Limb (tissue), 2 donors: ENCODE data around the gene SLCO4C1.

Experiments
- DNase-seq, 2 donors: peaks; one replicate each; pipeline ENCODE4 v3.0.0-alpha.2; 2016; ENCODE audit errors: extremely low spot score in 2 of 2

The SLCO4C1 gene

DNA sequence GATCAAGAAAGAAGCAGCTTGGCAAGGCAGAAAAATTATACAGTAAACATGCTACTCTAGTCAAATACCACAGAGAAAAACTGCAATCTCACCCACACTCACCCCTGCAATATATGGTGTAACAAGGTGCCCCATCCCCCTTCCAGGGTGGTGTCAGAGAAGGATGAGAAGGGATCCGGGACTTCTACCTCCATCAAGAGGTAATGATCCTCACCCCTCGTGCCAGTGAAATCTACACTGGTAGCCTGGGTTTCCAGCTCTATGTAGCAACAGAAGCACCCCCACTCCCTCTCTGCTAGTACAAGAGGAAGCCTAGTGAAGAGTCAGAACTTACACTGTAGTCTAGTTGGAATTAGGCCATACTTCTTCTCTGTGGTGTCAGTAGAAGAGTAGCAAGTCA lies 18.9 kb downstream of the SLCO4C1 start:
- DNase-seq: no peak

DNA sequence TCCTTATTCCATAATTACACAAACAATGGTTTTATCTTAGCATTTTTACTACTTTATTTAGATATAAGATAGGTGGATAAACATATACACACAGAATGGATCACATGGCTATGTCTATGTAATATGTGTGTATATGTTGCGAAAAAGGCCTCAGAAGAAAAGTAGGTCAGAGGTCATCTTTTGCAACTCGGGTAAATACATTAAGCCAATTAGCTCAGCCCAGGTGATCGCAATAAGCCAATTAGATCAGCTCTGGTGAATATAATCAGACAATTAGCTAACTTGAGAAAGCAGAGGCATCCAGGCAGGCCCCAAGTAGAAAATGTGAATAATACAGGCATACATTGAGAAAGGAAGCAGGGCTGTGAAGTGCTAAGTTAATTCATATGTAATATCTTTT lies 24.3 kb downstream of the SLCO4C1 start:
- no peak for DNase-seq

DNA sequence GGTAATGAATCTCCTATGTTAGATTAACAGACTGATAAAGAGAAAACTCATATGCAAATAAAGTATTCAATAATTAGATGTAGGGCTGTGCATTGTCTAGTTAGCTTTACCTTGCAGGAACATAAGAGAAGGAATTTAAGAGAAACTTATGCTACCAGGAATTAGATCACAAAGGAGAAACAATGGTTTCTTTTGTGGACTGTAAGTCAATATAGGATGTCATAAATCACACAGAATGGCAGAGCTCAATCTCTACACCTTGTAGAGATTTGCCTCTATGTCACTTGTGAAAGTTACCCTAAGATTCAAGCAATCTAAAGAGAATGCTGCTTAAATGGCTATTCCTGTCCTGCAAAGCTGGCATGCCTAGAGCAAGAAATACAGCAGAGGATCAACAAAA lies 26.0 kb downstream of the SLCO4C1 start:
- DNase-seq: no peak

DNA sequence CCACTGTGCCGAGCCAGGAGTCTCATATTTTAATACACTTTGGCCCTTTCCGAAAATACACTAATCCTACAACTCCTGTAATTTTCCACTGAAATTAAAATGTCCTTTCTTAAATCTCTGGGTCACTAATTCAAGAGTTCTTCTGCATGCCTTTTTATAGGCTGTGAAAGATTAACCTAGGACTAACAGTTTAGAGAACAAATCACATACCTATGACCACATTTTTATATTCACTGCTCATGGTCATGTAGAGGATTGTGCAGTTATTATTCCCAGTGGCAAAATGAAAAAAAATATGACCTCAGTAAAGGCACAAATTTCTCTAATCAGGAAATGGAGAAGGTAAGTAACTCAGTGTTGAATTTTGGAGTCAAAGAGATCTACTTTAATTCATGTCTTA lies 33.4 kb downstream of the SLCO4C1 start:
- DNase-seq: no peak

DNA sequence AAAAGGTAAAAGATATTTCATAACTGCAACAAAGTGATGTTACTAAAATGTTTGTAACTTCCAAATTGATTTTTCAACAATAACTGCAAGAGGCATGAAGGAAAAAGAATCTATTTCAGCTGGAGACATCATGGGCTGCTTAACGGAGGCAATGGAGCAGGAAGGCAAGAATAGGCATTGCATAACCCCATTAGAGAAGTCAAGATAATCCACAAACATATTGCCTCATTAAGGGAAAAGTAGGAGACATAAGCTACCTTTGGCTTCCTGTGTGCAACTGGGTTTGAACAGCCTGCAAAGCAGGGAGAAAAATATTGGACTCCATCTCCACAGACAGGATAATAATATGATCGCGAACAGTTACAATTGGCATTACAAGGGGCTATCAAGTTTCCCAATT lies 46.7 kb downstream of the SLCO4C1 start:
- DNase-seq: no peak

DNA sequence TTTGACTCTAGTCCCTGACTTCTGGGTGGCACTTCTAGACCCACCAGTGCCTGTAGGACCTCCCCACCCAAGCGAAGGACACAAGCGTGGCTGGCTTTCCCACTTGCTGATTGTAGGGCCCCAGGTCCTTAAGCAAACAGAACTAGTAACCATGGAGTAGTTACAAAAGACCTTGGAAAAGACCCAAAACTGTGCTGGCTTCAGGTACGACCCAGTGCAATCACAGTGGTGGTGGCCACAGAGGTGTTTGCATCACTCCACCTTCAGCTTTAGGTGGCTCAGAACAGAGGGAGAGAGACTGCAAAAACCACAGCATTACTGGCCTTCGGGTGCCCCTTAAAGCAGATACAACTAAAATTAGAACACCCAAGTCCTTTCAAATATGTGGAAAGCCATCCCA lies 52.9 kb downstream of the SLCO4C1 start:
- DNase-seq: no peak

DNA sequence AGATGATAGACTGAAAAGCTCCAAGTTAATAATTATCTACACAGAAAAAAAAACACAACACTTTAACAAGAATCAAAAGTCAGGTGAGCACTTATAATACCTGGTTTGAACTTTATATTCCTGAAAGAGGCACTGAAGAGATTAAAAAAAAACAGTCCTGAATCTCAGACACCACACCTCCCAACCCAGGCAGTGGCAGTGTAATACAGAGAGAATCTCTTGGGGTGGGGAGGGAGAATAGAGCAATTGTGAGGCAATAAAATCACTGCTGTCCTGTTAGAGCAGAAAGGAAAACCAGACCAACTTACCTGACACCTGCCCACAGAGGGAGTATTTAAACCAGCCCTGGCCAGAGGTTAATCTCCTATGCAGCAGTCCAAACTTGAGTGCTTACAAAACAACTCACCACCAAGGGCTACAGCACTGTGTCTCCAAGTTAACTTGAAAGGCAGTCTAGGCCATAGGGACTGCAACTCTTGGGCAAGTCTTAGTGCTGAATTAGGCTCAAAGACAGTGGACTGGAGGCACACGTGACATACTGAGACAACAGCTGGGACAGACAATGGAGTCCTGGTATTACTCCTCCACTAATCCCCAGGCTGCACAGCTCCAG lies 54.2 kb downstream of the SLCO4C1 start:
- no peak for DNase-seq

DNA sequence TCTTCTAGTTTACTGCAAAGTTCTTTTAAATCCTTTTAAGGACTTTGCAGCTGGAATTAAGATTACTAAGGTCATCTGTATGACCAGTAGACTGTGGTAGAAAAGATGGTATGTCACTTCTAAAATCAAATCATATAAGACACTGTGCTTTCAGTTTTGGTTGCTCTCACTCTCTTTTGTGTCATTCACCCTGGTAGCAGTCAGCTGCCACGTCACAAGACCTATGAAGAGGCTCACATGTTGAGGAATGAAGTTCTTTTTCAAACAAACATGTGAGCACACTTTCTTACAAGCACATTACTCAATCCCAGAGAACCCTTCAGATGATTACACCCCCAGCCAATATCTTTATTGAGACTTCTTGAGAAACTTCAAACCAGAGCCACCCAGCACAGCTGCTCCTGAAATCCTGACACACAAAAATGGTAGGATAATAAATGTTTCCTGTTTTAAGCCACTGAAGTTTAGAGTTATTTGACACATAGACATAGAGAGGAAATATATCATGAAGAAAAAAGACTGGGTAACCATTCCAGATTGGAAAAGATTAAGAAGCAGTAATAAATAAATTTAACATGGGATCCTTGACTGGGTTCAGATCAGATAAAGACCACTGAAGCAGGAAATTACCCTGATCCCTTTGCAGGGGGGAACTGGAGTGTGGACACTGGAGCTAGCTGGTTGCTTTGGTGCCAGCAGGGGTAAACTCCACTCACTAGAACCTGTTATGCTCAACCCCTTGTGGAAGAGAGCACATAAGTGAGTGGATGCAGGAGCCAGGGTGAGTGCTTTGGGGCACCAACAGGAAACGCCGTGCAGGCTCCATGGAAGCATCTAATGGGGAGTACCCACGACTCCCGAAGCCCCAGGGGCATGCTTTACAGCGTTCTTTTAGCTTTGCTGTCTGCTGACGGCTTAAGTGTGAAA lies 64.1 kb downstream of the SLCO4C1 start:
- no peak for DNase-seq

DNA sequence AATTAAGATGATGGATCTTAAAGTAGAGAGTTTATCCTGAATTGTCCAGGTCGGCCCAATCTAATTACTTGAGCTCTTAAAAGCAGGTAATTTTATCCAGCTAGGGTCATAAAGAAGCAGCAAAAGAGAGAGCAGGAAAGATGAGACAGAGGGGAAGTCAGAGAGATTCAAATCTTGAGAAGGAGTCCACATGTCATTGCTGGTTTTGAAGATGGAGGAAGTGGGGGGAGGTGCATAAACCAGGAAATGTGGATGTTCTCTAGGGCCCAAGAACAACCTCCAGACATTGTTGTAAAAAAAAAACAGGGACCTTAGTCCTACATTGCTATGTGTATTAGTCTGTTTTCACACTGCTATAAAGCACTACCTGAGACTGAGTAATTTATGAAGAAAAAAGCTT lies 66.4 kb downstream of the SLCO4C1 start:
- DNase-seq: no peak

DNA sequence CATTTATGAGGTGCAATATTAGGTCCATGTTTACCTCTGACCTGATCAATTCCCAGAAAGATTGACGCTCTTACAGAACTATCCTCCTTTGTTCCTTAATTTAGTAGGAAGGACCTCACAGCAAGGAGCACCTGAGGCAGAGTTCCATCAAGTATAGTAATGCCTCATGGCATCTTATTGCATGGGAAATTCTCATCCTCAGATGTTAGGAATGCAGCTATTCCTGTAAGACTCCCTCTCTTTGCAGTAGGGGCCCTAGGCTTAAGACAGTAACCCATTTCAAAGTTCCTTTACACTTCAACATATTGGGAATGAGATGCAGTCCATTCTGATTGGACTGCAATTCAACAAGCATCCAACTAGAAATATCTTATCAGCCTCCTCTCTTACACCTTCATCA lies 69.8 kb downstream of the SLCO4C1 start:
- DNase-seq: no peak

DNA sequence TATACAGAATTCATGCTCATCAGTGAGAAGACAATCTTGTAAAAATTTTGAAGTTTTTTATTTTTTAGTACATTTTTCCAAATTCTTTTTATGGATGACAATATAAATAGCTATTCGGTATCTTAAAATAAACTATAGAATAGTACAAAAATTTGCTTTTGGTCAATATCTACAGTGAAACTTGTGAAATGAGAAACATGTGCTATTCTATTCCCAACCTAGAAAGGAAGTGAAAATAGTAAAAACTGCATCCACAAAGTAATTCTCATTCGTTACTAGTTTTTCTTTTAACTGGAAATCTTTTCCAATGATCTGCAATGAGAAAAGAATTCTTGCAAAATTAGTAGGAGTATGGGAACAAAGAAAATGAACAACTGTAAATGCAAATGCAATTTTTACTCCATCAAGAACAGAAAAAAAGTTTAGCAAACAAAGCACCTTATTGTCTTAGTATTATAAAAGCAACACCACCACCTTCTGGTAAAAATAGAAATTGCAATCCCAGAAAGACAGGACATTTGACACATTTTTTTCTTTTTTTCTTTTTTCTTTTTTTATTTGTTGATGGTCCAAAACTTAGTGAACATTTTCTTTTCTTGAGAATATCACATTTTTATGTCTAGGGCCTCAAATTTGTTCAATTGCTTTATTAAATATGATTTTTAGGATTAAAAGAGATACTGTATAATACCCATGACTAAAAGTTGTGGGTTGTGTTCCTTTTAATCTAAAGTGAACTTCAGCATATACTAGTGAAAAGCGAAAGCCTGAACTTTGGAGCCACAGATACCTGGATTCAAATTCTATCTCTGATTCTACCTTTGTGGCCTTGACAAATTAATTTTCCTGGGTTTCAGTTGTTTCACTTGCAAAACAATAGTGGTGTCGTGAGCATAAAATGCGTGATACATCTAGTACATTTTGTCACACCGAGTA lies 72.3 kb downstream of the SLCO4C1 start:
- no peak for DNase-seq

DNA sequence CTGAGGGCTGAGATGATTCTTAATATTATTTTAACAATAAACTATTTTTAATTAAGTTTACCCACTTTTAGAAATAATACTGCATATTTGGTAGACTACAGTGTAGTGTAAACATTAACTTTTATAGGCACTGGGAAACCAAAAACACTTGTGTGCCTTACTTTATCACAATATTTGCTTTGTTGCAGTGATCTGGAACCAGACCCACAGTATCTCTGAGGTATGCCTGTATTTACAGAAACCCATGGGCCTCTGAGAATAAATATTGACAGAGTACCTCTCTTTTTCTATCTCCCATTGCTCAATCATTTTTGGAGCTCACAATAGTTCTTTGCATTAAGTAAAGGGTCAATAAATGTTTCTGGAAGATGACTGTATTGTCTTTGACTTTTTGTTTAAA lies 73.3 kb downstream of the SLCO4C1 start:
- DNase-seq: no peak

DNA sequence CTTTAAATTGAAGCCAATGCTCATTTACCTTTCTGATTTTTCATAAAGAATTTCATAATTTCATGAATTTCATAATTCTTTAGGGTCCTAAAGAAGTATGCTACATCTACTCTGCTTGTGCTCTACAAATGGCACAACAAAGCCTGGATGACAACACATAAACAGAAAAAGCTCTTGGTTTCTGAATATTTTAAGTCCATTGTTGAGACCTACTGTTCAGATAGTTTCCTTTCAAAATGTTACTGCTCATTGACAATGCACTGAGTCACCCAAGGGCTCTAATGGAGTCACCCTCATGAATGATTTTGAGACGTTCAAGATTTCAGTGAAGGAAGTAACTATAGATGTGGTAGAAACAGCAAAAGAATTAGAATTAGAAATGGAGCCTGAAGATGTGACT lies 74.1 kb downstream of the SLCO4C1 start:
- no peak for DNase-seq

DNA sequence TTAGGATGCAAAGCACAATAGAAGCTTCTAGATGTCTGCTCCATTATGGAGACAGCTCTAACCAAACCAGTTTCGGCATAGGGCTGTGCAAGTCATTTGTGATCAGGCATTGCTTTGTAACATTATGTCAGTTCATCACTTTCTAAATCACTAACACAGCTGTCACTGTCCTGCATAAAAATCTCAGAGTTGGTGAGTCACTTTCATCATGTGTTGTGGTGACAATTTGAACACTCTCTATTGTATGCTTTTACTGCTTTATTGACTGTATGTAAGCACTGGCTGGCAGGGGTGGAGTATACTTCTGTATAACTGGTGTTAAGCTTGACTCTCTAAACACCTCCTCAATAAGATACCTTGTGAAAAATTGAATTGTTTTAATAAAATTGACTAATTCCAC lies 77.9 kb downstream of the SLCO4C1 start:
- no peak for DNase-seq

DNA sequence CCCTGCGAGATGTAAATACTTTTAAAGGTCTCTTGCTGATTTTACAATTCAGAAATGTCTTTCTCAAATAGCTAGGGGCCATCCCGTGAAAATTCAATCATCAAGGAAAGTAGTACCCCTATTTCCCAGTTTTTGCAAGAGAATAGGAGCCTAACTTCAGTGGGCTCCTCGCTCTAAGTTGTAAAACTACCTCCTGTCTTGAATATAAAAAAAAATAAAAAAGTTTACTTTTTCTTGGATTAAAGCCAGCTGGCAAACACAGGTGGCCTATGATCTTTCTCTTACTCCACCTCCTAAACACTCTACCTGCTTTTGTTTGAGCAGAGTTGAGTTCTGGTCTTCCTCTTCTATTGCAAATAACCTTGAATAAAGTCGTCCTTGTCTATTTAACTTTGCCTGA lies 79.4 kb downstream of the SLCO4C1 start:
- no peak for DNase-seq

DNA sequence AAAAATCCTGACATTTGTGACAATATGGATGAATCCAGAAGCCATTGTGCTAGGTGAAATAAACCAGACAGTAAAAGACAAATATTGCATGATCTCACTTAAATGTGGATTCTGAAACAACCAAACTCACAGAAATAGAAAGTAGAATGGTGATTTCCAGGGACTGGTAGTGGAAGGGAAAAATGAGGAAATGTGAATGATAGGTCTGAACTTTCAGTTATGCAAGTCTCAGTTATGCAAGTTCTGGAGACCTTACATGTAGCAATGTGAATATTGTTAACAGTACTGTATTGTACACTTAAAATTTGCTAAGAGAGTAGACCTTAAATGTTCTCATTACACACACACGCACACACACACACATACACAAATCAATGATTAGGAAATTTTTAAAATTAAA lies 84.9 kb downstream of the SLCO4C1 start:
- DNase-seq: no peak

DNA sequence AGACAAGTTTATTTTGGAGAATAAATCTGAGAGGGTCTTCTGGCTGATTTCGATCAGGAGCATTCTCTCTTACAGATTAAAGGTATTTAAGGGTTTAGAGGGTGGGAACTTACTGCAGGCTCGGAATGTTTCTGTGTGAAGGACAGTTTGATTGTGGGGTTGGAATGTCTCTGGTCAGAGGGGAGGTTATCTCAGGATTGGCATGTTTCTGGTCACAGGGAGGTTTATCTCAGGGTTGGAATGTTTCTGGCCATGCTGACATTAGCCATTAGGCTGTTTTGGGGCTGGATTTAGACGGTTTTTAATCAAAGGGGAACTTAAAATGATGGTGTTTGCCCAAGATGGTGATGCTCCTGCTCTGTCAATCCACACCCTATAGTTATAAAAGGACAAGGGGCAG lies 95.2 kb downstream of the SLCO4C1 start:
- no peak for DNase-seq

DNA sequence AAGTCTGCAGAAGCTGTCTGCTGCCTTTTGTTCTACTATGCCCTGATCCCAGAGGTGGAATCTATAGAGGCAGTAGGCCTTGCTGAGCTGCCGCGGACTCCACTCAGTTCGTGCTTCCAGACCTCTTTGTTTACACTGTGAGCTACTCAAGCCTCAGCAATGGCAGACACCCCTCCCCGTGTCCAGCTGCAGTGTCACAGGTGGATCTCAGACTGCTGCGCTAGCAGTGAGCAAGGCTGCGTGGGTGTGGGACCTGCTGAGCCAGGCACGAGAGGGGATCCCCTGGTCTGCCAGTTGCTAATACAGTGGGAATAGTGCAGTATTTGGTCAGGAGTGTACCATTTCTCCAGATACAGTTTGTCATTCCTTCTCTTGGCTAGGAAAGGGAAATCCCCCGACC lies 99.6 kb downstream of the SLCO4C1 start:
- DNase-seq: no peak
